ENCODE data around the gene ANGEL1.

GRCh38 chr14:76742966-76743365, 69.7 kb downstream of the ANGEL1 start:
- TF ChIP-seq POLR2A (IDR thresholded peaks at IDR 0.05; ENCODE audit: low read depth, low read length): no peak
- TF ChIP-seq POLR2AphosphoS5 (IDR thresholded peaks at IDR 0.05; ENCODE audit: low read depth, low read length): no peak
